Right renal pelvis (tissue), 4 donors: ENCODE data around the gene ROR1. TPM values are rescaled to one million over a fixed set of nuclear protein-coding genes. Genes with fewer than 3 reads are reported as not detected.

Experiments
- DNase-seq, 4 donors: peaks; one replicate each; pipeline ENCODE4 v3.0.0-alpha.2; 2013; ENCODE audit warnings: low read depth in 4 of 4, low spot score in 3 of 4, missing footprints in 1 of 4
- polyA plus RNA-seq, 4 donors: library from polyadenylated mRNA; unstranded; fragments of 120-200 nt; gene quantifications; one replicate each; pipeline ENCODE4 v1.2.1, GENCODE V29; 2013; ENCODE audit not compliant: insufficient read length in 4 of 4

ROR1 gene
- polyA plus RNA-seq, 4 donors, result 30.2 to 39.6 (median 34.6) TPM

DNA sequence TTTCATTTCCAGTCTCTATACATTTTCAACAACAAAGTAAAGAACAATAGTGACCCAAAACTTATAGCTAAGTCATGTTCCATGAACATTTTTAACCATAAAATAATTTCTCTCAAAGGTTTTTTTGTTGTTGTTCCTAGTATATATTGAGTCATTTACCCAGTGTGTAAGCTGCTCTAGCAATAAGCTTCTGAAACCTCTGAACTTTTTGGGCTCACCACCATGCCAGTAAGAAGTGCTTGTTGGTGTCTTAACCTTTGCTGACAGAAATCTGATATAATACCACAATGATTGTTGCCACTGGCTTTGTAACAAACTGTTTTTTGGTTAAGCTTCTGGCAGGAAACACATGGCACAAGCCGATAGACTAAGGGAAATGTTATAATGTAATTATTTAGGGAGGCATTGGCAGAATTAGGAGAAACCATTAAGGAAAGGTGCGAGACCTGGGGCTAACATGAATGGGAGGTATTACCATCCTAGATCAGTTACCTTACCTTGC lies 377.0 kb downstream of the ROR1 start:
- DNase-seq, result no peak

DNA sequence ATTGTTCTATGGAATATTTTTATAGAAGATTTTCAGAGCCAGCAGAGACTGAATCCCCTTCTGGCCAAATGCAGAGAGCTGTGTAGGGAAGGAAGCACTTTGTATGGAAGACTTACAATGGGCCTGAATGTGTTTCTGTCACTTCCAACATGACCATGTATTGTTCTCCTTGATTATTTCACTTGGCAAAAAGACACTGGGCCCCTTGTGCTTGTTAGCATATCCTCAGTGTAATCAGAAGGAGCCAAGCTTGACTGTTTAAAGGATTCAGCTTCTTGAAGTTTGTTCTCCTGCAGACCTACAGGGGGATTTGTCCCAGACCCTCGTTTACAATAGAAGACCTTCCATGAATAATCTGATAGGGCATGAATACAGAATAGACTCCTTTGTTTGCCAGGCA lies 381.5 kb downstream of the ROR1 start:
- DNase-seq, result no peak

DNA sequence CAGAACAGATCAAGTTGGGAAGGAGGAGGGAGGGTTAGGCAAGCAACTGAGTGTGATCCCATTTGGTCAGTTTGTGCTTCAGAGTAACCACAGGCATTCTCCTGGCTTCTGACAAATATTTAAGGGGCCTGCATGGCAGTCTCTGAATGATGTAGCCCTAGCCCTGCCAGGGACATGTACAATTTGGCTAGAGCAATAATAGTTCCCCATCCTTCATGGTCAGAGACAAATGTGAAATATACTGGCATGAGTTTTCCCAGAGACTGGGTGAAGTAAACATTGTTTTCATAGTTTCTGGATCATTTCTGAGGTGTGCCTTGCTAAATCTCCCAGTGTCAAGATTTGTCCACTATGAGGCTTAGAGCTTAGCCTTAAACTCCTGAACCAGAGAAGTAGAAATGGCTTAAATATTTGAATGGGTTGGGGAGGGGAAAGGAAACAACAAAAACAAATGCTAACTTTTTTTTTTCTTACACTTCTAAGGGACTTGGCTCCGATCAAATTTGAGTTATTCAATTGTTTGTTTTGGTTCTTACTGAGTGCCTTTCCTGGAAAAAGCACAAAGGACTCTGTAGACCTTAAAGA lies 387.6 kb downstream of the ROR1 start:
- DNase-seq, result no peak

DNA sequence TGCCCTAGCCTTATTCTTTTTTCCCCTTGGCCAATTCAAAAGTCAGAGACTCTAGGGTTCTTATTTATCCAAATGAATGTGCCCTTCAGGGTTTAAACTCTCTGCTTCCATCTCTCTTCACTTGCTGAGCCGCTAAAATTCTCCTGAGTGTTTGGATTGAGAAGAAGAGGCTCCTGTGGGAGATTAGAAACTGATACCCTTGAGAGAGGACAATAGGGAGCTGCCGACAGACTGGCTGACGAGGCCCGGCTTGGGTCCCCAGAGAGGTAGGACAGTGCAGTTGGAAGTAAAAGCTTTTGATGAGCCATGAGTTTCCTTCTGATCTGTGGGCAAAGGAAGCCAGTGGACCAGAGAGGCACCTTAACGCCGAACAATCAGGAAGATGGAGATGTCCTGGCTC lies 388.3 kb downstream of the ROR1 start:
- DNase-seq, result no peak

DNA sequence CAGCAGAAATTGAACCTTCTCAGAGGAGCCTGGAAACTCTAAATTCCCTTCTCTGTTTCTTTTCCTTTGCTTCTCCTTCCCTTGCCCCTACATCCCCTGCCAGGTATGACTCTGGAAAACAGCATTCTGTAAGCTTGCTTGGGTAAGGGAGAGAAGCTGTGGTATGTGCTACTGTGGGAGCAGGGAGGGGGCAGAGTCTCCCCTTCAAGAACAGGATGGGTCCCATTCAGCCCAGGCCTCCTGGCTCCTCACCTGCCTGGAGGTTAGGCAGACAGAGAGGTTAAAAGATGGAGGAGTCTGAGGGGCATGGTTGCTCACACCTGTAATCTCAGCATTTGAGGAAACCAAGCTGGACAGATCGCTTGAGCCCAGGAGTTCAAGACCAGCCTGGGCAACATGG lies 389.0 kb downstream of the ROR1 start:
- no peak for DNase-seq

DNA sequence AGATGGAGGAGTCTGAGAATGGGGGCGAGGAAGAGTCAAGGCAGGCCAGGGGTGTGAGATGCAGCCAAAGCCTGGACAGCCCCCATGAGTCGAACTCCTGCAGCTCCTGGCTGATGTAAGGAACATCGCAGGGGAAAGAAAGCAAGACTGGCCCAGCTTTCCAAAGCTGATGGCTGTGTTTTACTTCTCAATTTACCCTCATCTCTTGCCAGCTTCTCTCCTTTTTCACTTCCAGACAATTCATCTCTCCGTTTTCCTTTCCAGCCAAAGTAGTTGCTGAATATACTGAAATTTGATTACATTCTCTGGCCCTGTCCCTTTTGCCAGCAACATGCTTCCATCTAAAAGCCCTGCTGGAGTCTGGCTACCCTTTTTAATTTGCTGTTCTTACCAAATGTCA lies 389.6 kb downstream of the ROR1 start:
- DNase-seq, result no peak

DNA sequence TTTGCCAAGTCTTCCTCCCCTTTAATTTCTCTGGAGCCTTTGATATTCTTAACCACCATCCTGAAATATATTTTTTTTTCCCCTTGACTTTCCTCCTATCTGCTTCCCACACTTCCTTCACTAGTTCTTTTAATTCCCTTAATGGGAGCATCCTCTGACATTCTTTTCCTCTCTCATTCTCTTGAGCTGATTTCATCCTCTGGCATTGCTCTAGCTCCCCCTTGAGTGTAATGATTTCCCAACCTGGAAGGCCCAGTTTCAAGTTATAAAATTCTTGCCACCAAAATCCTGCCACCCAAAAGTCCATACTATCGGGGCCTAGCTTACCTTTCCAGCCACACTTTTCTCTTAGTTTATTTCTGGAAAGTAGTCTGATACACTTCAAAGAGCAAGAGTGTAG lies 390.2 kb downstream of the ROR1 start:
- DNase-seq, result no peak

DNA sequence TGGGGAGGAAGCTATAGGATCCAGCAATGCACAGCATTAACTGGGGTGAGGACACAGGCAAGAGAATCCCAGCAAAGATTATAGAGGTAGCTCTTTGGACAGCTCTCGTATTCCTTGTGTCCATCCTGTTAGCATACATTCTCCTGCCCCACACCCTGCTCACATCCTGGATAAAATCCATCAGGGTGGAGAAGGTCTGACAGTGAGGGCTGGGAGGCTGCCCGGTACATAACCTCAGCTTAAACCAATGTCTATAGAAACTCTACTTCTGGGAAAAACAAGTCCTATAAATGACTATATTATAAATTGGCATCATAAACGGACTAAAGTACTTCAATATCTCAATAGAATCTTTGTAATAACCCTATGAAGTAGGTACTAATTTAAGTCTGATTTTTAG lies 392.8 kb downstream of the ROR1 start:
- DNase-seq, result no peak

DNA sequence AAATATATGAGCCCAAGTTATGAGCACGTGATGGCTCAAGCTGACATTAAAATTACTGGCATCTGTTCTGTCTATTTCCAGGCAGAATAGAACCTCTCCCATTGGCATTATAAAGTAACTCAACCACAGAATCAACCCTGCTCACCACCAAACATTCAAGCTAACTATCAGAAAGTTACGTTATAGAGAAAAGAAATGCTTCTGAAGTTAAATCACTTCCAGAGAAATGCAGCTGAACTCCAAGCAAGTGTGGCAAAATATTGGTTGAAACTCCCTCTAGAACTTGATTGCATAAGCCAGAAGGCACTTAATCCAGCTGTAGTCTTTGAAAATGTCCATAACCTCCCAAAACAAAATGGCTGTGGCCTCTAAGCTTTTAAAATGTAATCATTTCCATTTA lies 393.4 kb downstream of the ROR1 start:
- DNase-seq, result no peak

DNA sequence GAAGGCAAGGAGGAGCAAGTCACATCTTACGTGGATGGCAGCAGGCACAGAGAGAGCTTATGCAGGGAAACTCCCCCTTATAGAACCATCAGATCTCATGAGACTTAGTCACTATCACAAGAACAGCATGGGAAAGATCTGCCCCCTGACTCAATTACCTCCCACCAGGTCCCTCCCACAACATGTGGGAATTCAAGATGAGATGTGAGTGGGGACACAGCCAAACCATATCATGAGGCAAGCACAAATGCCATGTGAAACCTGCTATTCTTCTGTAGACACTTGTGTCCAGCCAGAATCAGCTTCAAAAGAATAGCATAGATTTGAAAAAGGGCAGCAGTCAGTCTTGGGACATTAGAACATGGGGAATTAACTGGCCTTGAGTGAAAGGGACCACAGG lies 397.4 kb downstream of the ROR1 start:
- no peak for DNase-seq

DNA sequence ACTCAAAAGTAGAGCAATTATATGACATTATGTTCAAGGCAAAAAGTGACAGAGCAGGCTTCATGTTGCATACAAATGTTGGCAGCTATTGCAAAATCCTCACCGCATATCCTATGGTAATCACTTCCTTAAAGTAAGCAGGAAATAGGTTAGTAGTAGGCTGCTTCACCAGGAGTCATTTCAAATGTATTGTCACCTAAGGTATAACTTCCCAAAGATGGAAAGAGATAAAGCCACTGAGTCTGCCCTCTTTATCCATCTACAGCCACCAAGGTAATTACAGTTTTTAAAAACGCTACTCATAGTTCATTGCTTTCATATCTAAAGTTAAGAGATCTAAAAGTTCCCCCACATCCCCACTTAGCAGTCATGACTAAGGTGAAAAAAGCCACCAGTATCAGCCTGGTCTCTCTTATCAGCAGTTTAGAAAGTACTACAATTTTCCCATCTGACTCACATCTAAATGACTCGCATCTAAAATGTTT lies 398.0 kb downstream of the ROR1 start:
- DNase-seq, result no peak

DNA sequence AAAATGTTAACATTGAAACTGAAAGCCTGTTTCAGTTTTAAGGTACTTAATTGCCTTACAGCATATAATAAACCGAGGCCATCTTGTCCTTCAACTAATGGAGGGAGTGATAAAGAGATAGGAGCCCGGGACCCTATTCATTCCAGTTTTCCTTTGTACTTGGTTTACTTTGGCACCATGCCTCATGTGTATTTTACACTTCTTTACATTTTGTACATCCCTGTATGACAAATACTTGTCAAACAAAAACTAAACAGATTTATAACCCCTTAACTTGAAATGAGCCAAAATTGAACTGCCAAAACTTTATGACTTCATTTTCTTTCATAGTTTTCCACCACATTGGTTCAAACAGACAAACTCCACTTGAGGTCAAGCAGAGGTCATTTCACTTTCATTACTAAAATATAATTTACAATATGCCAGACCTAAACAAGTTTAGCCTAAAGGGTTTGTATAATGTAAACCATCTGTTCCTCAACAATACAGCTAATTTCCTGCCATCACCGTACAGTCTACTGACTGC lies 398.7 kb downstream of the ROR1 start:
- peak in 1 of 4 donors; percentile 38 for DNase-seq

DNA sequence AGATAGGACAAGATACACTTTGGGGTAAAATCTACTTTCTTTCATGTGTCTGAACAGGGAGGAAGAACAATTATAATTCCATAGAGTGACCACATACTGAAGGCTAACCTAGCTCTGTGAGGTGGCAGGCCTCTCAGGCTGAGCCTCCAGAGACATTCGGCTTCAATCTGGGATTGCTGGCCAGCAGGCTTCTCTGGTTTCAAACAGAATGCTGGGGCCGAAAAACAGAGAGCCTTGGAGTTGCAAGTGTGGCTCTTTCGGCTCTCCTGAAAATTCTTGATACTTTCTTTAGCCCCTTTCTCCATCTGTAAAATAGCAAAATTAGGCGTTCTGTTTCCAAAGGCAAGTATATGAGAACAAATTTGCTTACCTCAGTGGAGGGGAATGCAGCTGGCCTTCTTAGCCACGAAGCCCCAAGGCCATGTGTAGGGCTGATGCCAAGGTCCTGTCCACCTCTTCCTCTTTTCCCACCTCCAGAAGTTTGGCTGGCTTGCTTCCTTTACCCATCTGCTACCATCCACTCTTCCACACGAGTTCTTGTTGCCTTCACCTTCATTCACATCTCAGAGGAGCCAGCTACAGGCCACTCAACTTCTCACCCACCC lies 399.6 kb downstream of the ROR1 start:
- no peak for DNase-seq

DNA sequence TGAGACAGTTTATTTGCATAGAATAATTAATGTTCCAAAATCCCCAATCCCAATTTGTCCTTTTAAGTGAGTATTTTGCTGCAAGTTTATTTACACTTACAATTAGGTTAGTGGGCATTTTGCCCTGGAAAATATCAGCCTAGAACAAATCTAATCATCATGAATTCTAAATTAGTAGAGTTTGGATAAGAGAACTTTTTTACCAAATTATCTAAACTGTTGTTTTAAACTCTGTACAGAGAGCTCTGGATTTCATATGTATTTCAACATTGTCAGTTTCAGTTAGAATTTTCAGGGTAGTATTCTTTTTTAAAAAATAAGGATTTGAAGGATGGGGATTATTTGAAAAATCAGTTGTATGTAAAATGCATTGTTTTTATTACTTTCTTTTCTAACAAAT lies 401.8 kb downstream of the ROR1 start:
- no peak for DNase-seq

DNA sequence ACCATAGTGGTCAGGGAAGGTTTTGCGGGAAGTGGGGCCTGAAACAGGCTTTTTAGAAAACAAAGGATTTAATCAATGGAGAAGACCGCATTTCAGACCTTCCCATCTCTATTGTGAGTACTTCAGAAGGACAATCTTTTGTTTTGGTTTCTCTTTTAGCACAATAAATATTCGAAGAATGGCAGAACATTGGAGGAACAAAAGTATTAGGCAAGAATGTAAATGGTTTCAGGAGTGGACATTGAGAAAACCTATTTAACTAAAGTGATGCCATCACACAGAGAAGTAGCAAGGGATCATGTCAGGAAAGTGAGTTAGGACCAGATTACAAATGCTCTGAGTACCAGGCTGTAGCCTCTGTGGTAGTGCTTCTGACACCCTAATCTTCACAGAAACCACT lies 402.8 kb downstream of the ROR1 start:
- DNase-seq, result no peak

DNA sequence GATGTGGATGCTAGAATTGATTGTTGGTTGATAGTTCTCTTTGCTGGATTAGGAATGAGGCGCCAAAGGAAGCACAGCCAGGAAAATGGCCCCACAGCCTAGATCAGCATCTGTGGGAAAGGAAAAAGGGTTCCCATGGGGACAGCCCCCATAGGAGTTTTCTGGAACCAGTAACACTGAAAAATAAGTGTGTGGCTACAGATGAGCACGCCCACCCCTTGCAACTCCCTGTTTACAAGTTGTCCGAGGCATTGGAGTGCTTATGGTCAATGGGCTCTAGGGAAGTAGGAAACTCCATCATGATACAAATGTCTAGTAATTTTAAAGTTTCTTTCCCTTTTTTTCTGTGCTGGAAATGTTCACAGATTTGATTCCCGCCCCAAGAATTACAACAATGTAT lies 405.8 kb downstream of the ROR1 start:
- no peak for DNase-seq

DNA sequence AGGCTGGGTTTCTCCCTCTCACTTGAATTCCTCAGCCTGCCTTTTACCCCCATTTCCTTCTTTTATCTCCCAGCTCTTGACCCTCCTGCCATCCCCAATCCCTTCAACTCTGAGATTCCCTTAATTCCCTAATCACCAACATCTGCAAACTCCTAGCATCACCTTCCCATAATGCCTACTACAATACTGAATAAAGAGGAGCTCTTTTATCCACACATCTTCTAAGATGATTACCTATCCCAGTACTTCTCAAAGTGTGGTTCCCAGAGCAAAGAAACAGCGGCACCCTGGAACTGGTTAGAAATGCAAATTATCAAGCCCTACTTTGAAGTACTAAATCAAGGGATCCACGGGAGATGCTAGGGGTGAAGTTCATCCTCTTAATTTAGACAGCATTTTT lies 408.4 kb downstream of the ROR1 start:
- no peak for DNase-seq

DNA sequence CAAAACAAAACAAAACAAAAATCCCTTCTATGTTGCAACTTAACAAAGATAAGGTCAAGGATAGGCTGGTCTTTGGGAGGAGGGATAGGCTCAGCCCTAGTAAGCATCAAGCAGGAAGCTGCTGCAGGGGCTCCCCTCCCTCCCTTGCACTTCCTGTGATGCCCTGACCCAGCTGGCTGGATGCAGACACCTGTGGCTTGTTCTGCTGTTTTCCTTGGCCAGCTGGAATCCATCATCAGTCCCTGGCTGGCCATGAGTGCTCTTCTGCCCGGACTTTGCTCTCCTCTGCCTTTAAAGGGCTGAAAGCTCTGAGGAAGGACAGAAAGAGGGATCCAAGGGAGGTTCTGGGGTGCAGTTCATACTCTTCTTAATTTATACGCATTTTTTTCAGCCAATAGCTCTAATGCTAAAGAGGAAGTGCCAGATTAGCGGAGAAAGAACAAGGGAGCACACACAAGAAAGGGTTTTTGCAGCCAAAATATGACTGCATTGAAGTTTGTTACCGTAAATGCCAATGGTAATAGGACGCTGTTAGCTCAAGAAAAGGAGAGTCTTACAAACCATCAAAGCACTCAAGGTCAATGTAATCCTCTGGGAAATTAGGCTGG lies 409.7 kb downstream of the ROR1 start:
- peak in 1 of 4 donors; percentile 46 for DNase-seq

DNA sequence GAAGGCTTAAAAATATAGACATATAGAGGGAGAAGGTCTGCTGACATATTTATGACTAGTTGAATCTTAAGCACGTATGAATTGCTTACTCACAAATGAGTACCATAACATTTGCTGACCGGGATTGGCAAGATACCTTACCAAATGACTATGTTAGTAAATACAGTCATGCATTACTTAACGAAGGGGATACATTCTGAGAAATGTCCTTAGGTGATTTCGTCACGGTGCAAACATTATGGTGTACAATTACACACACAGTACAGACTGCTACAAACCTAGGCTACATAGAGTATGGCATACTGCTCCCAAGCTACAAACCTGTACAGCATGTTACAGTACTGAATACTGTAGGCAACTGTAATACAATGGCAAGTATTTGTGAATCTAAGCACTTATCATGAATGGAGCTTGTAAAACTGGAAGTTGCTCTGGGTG lies 410.2 kb downstream of the ROR1 start:
- DNase-seq, result no peak

DNA sequence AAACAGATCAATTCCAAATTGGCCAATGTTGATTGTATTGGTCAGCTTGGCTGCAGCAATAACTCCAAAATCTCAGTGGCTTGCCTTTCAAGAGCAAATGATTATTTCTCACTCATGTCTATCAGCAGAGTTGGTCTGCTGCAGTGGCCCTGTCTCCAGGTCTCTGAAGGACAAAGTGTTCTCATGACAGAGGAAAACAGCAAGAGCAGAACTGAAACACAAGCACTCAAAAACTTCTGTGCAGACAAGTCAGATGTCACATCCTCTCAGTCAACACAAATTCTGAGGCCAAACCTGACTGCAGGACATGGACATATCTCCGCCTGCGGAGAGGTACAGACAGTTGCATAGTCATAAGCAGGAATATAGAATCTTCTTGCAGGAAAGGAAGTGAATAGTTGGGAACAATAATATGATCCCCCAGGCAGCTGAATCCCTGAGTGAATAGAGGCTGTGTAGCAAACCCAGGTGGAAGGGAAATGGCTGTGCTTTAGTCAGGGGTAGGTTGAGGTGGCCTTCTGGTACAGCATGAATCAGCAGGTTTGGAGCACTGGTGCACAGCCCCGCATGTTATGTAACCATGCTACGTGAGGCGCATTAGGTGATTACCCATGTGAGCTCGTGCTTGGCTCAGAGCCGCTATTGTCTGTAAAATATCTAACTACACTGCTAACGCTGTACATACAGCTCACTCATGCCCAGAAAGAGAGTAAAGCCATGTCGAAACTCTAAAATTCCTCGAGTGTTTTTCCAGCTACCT lies 412.5 kb downstream of the ROR1 start:
- DNase-seq, result no peak

DNA sequence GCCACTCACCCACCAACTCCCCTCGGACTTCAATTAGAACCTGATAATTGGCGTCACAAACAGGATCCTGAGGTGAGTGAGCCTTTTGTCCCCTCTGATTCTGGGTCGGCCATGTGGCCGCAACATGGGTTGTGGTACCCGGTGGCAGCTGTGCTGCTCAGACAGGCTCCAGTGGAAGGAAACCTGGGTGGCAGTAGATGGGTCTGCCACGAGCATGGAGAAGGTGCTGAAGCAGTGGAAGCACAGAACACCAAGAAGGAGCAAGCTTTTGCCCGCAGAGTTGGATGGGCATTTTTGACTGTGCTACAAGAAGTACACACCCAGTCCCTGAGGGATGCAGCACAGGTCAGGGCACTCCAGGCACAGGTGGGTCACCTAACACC lies 413.1 kb downstream of the ROR1 start:
- DNase-seq, result no peak
